ENCODE data around the gene TAC3. TPM values are rescaled to one million over a fixed set of nuclear protein-coding genes. Genes with fewer than 3 reads are reported as not detected.
A peak's percentile ranks its signal among the peaks of the same experiment; 100 is the strongest.

The TAC3 gene
- total RNA-seq, 1 donor from 2014 or later = not detected

DNA sequence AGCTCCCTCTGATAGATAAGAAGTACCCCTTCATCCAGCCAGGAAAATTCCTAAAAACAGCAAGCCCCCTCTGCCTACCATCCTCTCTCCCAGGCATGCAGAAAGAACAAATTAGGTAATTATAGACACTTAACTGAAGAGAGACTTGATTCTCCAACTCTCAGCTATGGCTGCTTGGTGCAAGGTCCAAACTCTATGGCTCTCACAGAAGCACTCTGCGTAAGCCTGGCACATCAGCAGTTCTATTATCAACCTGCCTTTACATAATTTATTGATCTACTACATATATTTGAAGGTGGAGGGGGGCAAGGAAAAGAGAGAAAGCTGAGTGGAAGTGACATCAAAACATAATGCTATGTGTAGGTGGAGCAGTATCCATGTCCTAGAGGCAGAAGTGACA lies 34.7 kb upstream of the TAC3 start:
- DNase-seq (no peak), ATAC-seq (no peak)
- Histone ChIP-seq H3K27ac (no peak overlapping the region), H3K9me3 (no peaks in the 10 kb centered on the region), H3K36me3 (no peaks in the 10 kb centered on the region), H3K4me3 (no peak overlapping the region), H3K4me1 (peaks cover 3% of the 10 kb centered on the region), H3K27me3 (no peaks in the 10 kb centered on the region)
- intact Hi-C loops (cut with DNase I) = no loop called here
- TF ChIP-seq, protein P1, sequence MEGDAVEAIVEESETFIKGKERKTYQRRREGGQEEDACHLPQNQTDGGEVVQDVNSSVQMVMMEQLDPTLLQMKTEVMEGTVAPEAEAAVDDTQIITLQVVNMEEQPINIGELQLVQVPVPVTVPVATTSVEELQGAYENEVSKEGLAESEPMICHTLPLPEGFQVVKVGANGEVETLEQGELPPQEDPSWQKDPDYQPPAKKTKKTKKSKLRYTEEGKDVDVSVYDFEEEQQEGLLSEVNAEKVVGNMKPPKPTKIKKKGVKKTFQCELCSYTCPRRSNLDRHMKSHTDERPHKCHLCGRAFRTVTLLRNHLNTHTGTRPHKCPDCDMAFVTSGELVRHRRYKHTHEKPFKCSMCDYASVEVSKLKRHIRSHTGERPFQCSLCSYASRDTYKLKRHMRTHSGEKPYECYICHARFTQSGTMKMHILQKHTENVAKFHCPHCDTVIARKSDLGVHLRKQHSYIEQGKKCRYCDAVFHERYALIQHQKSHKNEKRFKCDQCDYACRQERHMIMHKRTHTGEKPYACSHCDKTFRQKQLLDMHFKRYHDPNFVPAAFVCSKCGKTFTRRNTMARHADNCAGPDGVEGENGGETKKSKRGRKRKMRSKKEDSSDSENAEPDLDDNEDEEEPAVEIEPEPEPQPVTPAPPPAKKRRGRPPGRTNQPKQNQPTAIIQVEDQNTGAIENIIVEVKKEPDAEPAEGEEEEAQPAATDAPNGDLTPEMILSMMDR (IDR thresholded peaks at IDR 0.05) = no peak

DNA sequence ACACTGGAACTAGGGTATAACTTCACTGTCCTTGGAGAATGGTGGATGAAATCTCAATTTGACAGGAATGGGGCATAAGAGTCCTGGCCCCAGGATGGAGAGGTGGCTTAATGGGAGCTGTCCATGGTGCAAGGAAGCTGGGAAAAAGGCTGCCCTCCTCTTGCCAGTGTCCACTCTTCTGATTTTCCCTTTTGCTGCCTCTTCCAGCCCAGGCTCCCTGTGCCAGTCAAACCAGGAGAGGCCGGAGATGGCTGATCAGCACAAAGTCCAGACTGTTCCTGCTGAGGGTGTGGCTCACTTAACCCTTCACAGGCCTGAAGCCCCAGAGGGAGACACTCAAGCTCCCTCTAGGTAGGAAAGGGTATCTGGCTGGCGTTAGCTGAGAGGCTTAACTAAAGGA lies 33.6 kb upstream of the TAC3 start, which contains the start of gene MYO1A:
Gene MYO1A, minus strand, starts transcription at position 240 of the 400 bp plus-strand sequence. CDS start 1,806 bp downstream, outside the sequence.
- no peaks in the 10 kb centered on the region for H3K36me3 ChIP-seq
- DNase-seq = no peak
- H3K27me3 ChIP-seq = no peaks in the 10 kb centered on the region
- no peak for ATAC-seq
- no peaks in the 10 kb centered on the region for H3K9me3 ChIP-seq
- TF ChIP-seq, protein P1 (IDR thresholded peaks at IDR 0.05) = no peak
- H3K27ac ChIP-seq = no peak within 1 kb of the TSS
- peaks cover 3% of the 10 kb centered on the region for H3K4me1 ChIP-seq
- H3K4me3 ChIP-seq = no peak within 1 kb of the TSS
- intact Hi-C loops (cut with DNase I) = no loop called here

DNA sequence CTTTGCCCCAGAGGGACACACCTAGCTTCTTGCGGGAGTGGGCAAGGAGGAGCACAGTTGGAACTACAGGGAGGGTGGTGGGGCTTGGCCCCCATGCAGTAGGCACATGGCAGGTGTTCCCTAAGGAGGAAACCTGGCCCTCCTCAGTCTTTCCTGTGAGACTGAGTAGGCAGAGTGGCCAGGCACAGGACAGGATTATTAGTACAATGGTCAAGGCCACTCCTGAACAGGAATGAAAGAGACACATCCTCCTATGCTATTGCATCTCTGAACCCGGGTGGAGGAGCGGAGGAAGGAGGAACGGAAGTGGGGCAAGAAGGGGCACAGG lies 32.8 kb upstream of the TAC3 start:
- TF ChIP-seq, protein P1 (IDR thresholded peaks at IDR 0.05) = no peak
- no peak overlapping the region for H3K4me3 ChIP-seq
- ATAC-seq (peak; percentile 33), DNase-seq (no peak)
- no peaks in the 10 kb centered on the region for H3K9me3 ChIP-seq
- H3K4me1 ChIP-seq = peaks cover 3% of the 10 kb centered on the region
- H3K27ac ChIP-seq = no peak overlapping the region
- intact Hi-C loops (cut with DNase I) = no loop called here
- H3K36me3 ChIP-seq = no peaks in the 10 kb centered on the region
- no peaks in the 10 kb centered on the region for H3K27me3 ChIP-seq

DNA sequence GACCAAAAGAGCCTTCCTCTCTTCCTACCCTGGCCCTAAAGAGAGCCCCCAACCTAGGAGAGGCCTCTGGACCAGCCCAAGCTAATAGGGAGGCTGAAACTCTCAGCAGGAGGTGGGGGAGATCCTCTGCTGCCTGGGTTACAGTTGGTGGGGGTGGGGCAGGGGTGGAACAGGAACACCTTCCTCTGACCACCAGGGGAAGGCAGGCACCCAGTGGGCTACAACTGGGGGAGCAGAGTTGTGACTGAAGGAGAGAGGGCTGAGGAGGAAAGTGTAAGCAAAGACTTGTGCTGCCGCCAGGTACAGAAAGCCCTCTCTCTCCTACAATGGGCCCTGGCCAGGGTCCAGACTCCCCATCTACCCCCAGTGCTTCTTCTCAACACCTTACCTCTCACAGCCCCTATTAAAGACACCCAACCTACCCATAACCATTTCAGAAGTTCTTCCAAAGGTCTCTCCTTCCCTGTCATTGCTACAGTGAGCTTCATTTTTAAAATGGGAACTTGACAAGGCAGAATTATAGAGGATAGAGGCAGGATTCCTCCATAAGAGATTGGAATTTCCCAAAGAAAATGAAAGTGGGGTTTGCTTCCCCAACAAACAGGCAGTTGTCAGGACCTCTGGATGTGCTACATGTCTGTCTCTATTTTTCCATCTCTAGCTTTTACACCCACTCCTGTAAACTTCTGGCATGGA lies 32.2 kb upstream of the TAC3 start:
- TF ChIP-seq, protein P1 (IDR thresholded peaks at IDR 0.05) = no peak
- DNase-seq (no peak), ATAC-seq (no peak)
- H3K4me3 ChIP-seq = no peak overlapping the region
- peaks cover 3% of the 10 kb centered on the region for H3K4me1 ChIP-seq
- no peaks in the 10 kb centered on the region for H3K9me3 ChIP-seq
- no peaks in the 10 kb centered on the region for H3K27me3 ChIP-seq
- H3K27ac ChIP-seq = no peak overlapping the region
- intact Hi-C loops (cut with DNase I) = no loop called here
- no peaks in the 10 kb centered on the region for H3K36me3 ChIP-seq

DNA sequence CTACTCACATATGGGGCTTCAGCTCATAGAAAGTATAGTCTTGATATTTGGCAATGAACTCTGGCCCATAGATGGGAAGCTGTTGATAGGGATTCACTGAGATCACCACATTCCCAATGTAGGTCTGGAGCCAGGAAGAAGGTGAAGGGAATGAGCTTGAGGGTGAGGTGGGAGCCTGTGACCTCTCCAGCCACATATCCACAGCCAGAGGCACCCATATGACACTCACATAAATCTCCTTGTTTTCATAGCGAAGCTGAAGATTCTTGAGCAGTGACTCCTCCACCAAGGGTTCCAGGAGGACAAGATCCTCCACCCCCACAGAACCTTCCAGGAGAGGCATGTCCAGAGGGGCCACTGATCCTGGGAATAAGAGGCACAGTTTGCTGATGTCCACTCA lies 31.7 kb upstream of the TAC3 start:
- no peaks in the 10 kb centered on the region for H3K36me3 ChIP-seq
- TF ChIP-seq, protein P1 (IDR thresholded peaks at IDR 0.05) = no peak
- no peak overlapping the region for H3K4me3 ChIP-seq
- no peaks in the 10 kb centered on the region for H3K27me3 ChIP-seq
- no peaks in the 10 kb centered on the region for H3K9me3 ChIP-seq
- H3K4me1 ChIP-seq = peaks cover 3% of the 10 kb centered on the region
- ATAC-seq = no peak
- intact Hi-C loops (cut with DNase I) = no loop called here
- no peak for DNase-seq
- H3K27ac ChIP-seq = no peak overlapping the region
